ENCODE data around the gene MAP3K12.

DNA sequence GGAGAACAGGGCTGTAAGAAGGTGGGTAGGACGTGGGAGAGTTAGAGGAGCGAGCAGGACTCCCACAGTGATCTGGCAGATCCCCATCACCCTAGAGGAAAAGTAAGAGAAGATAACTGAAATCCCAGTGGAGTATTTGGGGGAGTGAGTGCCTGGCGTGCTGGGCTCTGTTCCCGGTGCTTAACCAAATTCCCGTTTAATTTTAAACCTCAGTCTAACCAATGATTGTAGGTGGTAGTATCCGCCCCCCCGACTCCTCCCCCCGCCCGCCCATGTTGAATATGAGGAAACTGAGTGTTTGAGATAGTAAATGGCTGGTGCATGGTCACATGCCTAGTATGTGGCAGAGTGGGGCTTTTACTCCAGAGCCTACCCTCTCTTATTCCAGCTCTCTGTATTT, 3.1 kb upstream of the MAP3K12 start:
- TF ChIP-seq TAF1 (IDR thresholded peaks at IDR 0.05; ENCODE audit: low read depth, low read length) (no peak), POLR2A (IDR thresholded peaks at IDR 0.05; ENCODE audit: control extremely low read depth in 1 of 2, low read depth in 2 of 2, low read length in 2 of 2) (no peak), SIN3A (conservative IDR thresholded peaks at IDR 0.05 in 1 of 2, IDR thresholded peaks at IDR 0.05 in 1 of 2; ENCODE audit: low read depth in 1 of 2, low read length in 2 of 2) (no peak), CHD2 (IDR thresholded peaks at IDR 0.05; ENCODE audit: low read length) (no peak), SP1 (IDR thresholded peaks at IDR 0.05; ENCODE audit: low read depth, low read length) (no peak), RAD21 (IDR thresholded peaks at IDR 0.05 in 1 of 2, conservative IDR thresholded peaks at IDR 0.05 in 1 of 2; ENCODE audit: low read depth in 2 of 2, low read length in 2 of 2) (no peak), POLR2AphosphoS5 (IDR thresholded peaks at IDR 0.05; ENCODE audit: low read depth, low read length) (no peak), MAFK (IDR thresholded peaks at IDR 0.05; ENCODE audit: low read depth, low read length) (no peak), SUZ12 (IDR thresholded peaks at IDR 0.05; ENCODE audit: low read length) (no peak)
- TF ChIP-seq, protein P1, sequence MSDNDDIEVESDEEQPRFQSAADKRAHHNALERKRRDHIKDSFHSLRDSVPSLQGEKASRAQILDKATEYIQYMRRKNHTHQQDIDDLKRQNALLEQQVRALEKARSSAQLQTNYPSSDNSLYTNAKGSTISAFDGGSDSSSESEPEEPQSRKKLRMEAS (IDR thresholded peaks at IDR 0.05), result no peak
- TF ChIP-seq, protein P2, sequence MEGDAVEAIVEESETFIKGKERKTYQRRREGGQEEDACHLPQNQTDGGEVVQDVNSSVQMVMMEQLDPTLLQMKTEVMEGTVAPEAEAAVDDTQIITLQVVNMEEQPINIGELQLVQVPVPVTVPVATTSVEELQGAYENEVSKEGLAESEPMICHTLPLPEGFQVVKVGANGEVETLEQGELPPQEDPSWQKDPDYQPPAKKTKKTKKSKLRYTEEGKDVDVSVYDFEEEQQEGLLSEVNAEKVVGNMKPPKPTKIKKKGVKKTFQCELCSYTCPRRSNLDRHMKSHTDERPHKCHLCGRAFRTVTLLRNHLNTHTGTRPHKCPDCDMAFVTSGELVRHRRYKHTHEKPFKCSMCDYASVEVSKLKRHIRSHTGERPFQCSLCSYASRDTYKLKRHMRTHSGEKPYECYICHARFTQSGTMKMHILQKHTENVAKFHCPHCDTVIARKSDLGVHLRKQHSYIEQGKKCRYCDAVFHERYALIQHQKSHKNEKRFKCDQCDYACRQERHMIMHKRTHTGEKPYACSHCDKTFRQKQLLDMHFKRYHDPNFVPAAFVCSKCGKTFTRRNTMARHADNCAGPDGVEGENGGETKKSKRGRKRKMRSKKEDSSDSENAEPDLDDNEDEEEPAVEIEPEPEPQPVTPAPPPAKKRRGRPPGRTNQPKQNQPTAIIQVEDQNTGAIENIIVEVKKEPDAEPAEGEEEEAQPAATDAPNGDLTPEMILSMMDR (IDR thresholded peaks at IDR 0.05; ENCODE audit: control extremely low read depth in 1 of 3, insufficient read depth in 1 of 3, low read depth in 1 of 3, low read length in 3 of 3), result no peak
